Fibroblast of peridontal ligament (primary cell): Measurements from ENCODE around the gene GPC2.
"Not testable (repeated sequence)": the region's sequence is repeated elsewhere in the genome, so short reads cannot be mapped to it uniquely, and the experiment has no call there.

Experiments used
- DNase-seq: peaks from one replicate; pipeline ENCODE4 v3.0.0-alpha.2; 2010; ENCODE audit errors: extremely low read depth

Gene GPC2, protein sequence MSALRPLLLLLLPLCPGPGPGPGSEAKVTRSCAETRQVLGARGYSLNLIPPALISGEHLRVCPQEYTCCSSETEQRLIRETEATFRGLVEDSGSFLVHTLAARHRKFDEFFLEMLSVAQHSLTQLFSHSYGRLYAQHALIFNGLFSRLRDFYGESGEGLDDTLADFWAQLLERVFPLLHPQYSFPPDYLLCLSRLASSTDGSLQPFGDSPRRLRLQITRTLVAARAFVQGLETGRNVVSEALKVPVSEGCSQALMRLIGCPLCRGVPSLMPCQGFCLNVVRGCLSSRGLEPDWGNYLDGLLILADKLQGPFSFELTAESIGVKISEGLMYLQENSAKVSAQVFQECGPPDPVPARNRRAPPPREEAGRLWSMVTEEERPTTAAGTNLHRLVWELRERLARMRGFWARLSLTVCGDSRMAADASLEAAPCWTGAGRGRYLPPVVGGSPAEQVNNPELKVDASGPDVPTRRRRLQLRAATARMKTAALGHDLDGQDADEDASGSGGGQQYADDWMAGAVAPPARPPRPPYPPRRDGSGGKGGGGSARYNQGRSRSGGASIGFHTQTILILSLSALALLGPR

DNA sequence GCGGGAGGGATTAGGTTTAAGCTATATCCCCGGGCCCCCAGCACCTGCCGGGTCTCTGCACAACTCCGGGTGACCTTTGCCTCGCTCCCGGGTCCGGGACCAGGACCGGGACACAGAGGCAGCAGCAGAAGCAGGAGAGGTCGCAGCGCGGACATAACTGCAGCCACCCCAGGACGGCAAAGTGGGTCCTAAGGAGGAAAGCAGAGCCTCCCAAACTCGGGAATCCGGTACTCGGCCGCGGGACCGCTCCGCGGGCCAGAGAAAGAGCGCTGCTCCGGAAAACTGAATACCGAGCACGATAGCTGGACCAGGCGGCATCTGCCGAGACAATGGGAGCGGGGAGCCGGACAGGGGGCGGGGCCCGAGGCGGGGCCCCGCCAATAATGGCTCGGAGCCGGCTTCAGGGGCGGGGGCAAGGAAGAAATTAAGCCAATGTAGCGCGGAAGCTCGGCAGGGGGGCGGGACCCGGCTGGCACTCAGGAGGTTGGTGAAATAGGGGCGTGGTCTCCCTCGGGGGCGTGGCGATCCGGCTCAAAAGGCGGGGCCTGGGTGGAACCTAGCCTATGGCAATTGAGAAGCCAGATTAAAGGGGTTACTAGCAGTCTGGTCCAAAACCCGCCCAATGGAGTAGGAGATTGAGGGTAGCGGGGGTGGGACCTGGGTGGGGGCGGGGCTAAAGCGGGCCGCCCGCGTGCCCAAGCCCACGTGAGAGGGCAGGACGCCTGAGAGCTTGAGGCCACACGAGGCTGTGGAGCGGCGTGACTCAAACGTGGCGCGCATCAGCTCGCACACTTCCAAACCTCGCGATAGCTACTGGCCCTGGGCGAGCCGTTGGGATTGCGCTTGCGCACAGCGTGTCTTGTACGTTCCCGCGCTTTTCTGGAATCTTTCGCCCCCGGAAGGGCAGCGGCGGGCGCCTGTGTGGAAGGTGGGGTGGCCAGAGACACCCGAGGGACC lies at the start of gene GPC2, which contains the start of gene STAG3:
GPC2 (minus strand) TSS at position 337 of the 957 bp plus-strand sequence; CDS start at position 155, 182 bp downstream.
STAG3 (plus strand) TSS at position 874 of the 957 bp plus-strand sequence. CDS start 2,639 bp downstream, outside the sequence.
- DNase-seq = peak; percentile 95

GRCh38 chr7:100224891-100225290 lies 47.7 kb upstream of the GPC2 start:
- DNase-seq = not testable (repeated sequence)

GRCh38 chr7:100223376-100223927 lies 46.3 kb upstream of the GPC2 start:
- DNase-seq = not testable (repeated sequence)

DNA sequence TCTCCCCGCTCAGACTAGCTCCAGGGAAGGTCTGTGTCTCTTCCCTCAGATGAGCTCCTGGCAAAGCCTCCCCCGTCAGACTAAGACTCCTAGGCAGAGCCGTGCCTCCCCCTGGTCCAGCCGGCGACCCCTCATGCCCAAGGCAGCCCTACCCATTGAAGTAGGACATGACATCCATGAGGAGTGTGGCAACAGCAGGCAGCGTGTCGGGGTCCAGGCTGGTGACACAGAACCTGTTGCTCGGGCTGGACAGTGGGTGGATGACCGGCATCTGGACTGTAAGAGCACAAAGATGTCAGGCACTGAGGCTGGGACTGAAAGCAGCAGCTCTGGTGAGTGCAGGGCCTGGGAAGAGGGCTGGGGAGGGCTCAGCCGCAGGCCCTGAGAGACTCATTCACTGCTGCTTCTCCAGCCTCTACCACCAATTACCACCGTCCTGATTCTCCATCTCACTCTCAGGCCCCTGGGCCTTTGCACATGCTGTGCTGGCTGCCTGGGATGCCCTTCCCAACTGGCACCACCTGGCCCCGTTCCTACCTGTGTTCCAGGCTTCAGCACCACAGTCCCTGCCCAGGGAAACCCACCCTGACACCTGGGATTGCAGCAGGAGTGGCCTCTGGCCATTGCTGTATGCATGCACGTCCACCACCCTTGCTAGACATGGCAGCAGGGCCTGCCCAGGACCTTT lies 45.4 kb upstream of the GPC2 start:
- DNase-seq = no peak

DNA sequence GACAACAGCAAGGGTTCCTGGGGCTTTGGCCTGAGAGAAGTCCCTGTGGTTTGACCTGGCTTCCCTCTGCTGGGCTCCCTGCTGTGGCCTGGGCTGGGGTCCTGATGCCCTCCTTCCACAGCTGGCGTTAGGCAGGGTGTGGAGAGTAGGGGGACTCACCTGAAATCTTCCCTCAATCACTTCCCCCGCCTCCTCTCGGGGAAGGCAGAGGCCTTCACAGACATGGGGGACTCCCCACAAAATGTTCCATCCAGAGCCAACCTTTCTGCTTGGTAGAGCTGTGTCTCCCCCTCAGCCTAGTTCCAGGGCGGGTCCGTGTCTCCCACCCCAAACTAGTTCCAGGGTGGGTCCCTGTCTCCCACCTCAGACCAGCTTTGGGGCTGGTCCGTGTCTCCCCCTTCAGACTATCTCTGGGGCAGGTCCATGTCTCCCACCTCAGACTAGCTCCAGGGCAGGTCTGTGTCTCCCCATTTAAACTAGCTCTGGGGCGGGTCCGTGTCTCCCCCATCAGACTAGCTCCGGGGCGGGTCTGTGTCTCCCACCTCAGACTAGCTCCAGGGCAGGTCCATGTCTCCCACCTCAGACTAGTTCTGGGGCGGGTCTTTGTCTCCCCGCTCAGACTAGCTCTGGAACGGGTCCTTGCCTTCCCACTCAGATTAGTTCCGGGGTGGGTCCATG lies 44.7 kb upstream of the GPC2 start:
- no peak for DNase-seq

DNA sequence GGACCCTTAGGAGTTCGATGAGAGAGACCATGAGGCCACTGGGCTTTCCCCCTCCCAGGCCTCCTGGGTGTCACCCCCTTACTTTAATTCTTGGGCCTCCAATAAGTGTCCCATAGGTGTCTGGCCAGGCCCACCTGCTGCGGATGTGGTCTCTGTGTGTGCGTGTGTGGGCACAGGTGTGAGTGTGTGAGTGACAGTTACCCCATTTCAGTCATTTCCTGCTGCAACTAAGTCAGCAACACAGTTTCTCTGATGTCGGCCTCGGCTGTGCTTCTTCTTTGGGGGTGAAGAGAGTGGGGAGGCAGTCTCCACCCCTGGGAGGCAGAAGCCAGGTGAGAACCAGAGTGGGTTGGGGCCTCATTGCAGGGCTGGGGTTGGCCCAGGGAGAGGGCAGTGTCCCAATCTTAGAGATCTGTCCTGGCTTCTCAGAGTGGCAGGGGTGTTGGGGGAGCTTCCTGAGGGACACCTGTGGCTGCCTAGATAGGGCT lies 44.1 kb upstream of the GPC2 start:
- DNase-seq = no peak

- DNase-seq = no peak
Observed at GRCh38 chr7:100220586-100221230, 43.5 kb upstream of the GPC2 start.

DNA sequence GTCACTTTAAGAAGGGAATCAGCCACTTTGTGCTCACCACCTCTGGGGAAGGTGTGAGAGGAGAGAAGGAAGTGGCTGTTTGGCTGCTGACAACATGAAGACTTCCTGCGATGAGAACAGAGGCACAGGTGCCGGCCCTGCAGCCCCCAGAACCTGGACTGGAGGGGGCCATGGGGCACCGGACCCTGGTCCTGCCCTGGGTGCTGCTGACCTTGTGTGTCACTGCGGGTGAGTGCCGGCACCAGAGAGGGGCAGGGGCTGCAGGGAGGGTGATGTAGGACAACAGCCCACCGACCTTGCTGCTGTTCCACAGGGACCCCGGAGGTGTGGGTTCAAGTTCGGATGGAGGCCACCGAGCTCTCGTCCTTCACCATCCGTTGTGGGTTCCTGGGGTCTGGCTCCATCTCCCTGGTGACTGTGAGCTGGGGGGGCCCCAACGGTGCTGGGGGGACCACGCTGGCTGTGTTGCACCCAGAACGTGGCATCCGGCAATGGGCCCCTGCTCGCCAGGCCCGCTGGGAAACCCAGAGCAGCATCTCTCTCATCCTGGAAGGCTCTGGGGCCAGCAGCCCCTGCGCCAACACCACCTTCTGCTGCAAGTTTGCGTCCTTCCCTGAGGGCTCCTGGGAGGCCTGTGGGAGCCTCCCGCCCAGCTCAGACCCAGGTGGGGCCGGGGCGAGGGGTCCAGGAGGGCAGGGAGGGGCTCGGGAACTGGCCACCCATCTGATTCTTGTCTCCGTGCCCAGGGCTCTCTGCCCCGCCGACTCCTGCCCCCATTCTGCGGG lies 42.8 kb upstream of the GPC2 start, which contains the start of gene PVRIG:
PVRIG (plus strand) TSS at position 149 of the 785 bp plus-strand sequence; CDS start at position 171, 22 bp downstream.
- DNase-seq = not testable (repeated sequence)

DNA sequence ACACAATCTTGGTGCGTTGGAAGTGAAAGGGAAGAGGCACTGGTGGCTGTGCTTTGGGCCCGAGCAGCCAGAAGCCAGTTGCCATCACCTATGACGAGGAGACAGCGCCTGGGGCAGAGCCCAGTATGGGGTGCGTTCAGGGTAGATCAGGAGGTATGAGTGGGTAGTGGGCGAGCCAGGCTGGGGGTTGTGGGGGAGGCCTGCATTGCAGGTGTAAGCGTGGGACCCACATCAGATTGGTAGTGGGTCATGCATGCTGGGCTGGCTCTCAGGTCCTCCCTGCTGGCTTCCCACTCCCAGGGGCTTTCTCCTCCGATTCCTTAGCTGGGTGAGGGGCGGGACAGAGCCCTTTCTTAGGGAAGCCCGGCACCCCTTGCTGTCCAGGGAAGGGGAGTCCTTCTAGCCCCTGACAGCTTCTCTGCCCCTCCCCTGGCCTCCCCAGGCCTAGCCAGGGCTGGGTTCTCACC lies 42.1 kb upstream of the GPC2 start:
- DNase-seq = no peak

DNA sequence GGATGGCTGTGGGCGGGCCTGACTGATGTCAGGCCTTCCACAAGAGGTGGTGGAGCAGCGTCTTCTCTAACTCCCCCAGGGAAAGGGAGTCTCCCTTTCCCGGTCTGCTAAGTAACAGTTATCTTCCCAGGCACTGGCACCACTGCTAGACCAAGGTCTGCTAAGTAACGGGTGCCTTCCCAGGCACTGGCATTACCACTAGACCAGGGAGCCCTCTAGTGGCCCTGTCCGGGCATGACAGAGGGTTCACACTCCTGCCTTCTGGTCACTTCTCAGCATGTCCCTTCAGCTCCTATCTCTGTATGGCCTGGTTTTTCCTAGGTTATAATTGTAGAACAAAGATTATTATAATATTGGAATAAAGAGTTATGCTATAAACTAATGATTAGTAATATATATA lies 40.8 kb upstream of the GPC2 start:
- DNase-seq = peak; percentile 45

- DNase-seq = peak; percentile 35
Observed at GRCh38 chr7:100215895-100216294, 38.7 kb upstream of the GPC2 start.

GRCh38 chr7:100214356-100214755 lies 37.2 kb upstream of the GPC2 start:
- DNase-seq = not testable (repeated sequence)

DNA sequence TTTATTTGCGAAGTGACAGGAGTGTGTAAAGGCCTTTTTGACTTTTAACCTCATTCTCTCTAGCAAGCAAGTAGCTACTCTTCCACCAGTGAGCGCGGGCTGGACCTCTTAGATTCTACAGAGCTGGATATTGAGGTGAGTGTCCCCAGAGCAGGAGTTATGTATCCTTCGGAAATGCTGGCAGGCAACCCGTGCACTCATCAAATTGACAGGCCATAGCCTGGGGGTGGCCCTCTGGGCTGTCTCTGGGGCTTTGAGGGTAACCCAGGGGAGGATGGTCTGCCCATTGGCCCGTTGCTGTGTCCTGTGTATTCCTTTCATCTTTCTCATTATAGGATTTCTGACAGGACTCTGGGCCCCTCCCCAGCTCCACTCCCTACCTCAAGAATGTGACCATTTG lies 36.5 kb upstream of the GPC2 start:
- DNase-seq = no peak

GRCh38 chr7:100212631-100213286 lies 35.6 kb upstream of the GPC2 start:
- DNase-seq = no peak

- no peak for DNase-seq
Observed at GRCh38 chr7:100211342-100211780, 34.2 kb upstream of the GPC2 start.

- DNase-seq = no peak
Observed at GRCh38 chr7:100210805-100211204, 33.6 kb upstream of the GPC2 start.

DNA sequence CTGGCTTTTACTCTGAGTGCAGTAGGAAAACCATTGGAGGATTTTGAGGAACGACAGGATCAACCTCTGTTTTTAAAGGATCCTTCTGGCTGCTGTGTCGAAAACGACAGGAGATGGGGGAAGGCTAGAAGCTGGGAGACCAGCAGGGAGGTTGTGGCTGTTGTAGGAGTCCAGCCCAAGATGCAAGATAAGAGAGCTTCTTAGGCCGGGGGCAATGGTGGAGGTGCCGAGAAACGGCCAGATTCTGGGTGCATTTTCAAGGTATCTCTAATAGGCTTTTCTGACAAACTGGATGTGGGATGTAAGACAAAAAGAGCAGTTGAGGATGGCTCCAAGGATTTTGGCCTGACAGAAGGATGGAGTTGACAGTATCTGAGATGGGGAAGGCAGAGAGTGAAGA lies 32.3 kb upstream of the GPC2 start:
- no peak for DNase-seq

DNA sequence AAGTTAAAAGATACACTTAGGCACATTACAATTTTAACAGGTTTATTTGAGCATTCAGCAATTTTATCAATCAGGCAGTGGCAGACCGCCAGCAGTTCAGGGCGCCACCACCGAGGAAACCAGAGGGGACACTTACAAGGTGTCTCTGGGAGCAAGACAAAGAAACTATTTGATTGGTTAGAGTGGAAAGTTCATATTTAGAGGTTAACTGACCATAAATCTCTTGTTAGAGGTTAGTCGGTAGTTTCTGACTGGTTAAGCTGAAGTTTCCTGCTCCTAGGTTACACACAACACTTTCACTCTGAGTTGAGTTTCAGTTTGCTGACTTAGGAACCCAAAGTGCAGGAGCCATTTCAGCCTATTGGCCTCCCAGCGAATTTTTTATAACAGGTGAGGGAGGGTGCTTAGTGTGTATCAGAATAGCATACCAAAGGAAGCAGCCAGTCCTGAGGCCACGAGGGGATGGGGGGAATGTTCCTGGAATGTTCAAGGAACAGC lies 31.8 kb upstream of the GPC2 start:
- no peak for DNase-seq
